Thoracic aorta (tissue), 2 donors: Measurements from ENCODE around the gene VAV2. TPM values are rescaled to one million over a fixed set of nuclear protein-coding genes. Genes with fewer than 3 reads are reported as not detected.

Experiments
- ATAC-seq: fragments of 150-250 bp; one replicate; pipeline ENCODE4 v1.8.0; 2017; ENCODE audit warnings: low read depth; ENCODE audit not compliant: insufficient number of reproducible peaks, low FRiP score
- DNase-seq: peaks from one replicate; pipeline ENCODE4 v3.0.0-alpha.2; 2020; ENCODE audit warnings: low spot score
- H3K27ac ChIP-seq, 2 donors: fragments of 200-600 bp; sonication (generic); 1 replicate in 1 of 2; 2 replicates in 1 of 2; pipeline ENCODE4 v1.5.1; 2016; ENCODE audit warnings: mild to moderate bottlenecking in 2 of 2, moderate library complexity in 2 of 2
- H3K27me3 ChIP-seq: fragments of 200-600 bp; sonication (generic); replicated peaks from 2 replicates; pipeline ENCODE4 v1.6.0; 2016; ENCODE audit warnings: mild to moderate bottlenecking; ENCODE audit not compliant: insufficient read depth
- H3K36me3 ChIP-seq: fragments of 200-600 bp; sonication (generic); one replicate; pipeline ENCODE4 v1.5.1; 2016
- H3K4me1 ChIP-seq, 2 donors: fragments of 200-600 bp; sonication (generic); 1 replicate in 1 of 2; 2 replicates in 1 of 2; pipeline versions ENCODE4 v1.5.1 to v1.6.0; 2016; ENCODE audit warnings: low read depth in 2 of 2, mild to moderate bottlenecking in 1 of 2; ENCODE audit not compliant: control insufficient read depth in 1 of 2
- H3K4me3 ChIP-seq: fragments of 200-600 bp; sonication (generic); 2 replicates; pipeline ENCODE4 v1.5.1; 2016; ENCODE audit warnings: mild to moderate bottlenecking
- H3K9me3 ChIP-seq: fragments of 200-600 bp; sonication (generic); 2 replicates; pipeline ENCODE4 v1.5.1; 2016
- total RNA-seq, 2 donors: library from RNA; depleted of rRNA; stranded (reverse); fragments of >200 nt; gene quantifications; one replicate each; pipeline versions ENCODE4 v1.1.0 to v1.2.3, GENCODE V29; 2016
- TF ChIP-seq, protein P1 (sequence below): fragments of 200-600 bp; sonication (generic); IDR thresholded peaks from one replicate; pipeline ENCODE4 v1.5.1; 2019; ENCODE audit warnings: antibody characterized with exemption

VAV2 gene
- total RNA-seq, 2 donors from 2014 or later = 10.1 to 11.5 TPM

DNA sequence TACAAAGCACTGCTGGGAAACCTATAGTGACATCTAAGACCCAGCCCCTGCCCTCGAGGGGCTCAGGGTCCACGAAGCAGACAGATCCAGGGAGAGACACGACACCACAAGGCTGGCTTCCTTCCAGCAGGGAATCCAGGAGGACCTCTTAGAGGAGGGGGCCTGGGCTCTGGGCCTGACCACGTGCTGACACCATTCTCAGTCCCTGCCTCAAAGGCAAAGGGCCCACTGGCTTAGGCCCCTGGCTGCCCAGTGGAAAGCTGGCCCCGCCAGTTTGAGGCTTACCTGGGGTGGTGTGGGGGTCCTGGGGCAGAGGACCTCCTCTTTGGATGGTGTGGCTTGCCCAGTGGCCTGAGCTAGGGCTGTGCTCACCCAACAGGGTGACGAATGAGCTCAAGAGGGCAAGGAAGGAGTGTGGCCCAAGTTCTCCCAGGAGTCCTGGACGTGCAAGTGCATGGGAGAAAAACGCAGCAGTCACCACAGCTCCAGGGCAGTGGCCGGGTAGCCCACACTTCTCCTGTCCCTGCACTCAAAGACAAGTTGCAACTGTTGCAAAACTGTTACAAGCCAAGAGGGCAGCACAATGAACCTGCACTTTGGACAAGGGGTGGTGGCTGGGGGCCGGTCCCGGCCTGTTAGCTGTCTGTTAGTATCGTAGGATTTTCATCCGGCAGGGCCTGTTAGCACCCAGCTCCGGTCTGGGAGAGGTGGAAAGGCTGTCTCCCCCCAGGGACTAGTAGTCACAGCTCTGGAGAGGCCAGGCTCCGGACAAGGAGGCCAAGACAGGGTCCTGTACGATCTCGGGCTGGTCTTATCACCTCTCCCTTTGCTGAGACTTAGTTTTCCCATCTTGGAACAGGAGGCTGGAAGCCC, 252.5 kb downstream of the VAV2 start:
- DNase-seq = no peak
- H3K4me1 ChIP-seq = peaks cover 3 to 11% of the 10 kb centered on the region in 2 donors
- no peaks in the 10 kb centered on the region for H3K27me3 ChIP-seq
- ATAC-seq = no peak
- no peak overlapping the region for H3K4me3 ChIP-seq
- H3K9me3 ChIP-seq = no peaks in the 10 kb centered on the region
- H3K27ac ChIP-seq = no peak overlapping the region
- H3K36me3 ChIP-seq = no peaks in the 10 kb centered on the region
- TF ChIP-seq, protein P1, sequence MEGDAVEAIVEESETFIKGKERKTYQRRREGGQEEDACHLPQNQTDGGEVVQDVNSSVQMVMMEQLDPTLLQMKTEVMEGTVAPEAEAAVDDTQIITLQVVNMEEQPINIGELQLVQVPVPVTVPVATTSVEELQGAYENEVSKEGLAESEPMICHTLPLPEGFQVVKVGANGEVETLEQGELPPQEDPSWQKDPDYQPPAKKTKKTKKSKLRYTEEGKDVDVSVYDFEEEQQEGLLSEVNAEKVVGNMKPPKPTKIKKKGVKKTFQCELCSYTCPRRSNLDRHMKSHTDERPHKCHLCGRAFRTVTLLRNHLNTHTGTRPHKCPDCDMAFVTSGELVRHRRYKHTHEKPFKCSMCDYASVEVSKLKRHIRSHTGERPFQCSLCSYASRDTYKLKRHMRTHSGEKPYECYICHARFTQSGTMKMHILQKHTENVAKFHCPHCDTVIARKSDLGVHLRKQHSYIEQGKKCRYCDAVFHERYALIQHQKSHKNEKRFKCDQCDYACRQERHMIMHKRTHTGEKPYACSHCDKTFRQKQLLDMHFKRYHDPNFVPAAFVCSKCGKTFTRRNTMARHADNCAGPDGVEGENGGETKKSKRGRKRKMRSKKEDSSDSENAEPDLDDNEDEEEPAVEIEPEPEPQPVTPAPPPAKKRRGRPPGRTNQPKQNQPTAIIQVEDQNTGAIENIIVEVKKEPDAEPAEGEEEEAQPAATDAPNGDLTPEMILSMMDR = no peak

DNA sequence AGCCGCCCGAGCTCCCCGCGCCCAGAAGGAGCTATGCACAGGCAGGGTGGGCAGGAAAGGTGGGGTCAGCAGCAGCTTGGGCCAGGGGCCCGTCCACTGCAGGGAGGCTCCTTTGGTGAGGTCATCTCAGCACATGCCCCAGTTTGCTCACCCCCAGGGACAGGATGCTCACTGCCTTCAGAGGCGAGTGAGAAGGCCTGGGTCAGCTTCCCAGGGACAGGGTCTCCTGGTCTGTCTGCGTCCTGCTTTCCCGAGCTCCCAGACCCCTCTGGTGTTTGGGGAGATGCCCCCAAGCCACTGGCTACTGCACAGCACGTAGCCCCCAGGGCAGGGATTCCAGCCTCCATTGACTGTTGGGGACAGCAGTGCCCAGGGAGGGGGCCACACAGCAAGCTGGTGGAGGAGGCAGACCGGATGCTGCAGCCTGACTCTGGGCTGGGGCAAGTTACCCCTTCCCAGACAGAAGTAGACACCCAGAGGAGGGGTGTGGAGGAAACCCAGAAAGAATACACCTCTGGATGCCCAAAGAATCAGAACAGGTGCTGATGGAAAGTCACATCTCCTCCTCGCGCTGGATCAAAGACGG, 253.4 kb downstream of the VAV2 start:
- no peaks in the 10 kb centered on the region for H3K36me3 ChIP-seq
- H3K27ac ChIP-seq = no peak overlapping the region
- TF ChIP-seq, protein P1 = no peak
- no peak for DNase-seq
- H3K27me3 ChIP-seq = no peaks in the 10 kb centered on the region
- H3K4me3 ChIP-seq = peak overlapping the region; percentile 64
- no peaks in the 10 kb centered on the region for H3K9me3 ChIP-seq
- ATAC-seq = no peak
- H3K4me1 ChIP-seq = peaks cover 3 to 11% of the 10 kb centered on the region in 2 donors

DNA sequence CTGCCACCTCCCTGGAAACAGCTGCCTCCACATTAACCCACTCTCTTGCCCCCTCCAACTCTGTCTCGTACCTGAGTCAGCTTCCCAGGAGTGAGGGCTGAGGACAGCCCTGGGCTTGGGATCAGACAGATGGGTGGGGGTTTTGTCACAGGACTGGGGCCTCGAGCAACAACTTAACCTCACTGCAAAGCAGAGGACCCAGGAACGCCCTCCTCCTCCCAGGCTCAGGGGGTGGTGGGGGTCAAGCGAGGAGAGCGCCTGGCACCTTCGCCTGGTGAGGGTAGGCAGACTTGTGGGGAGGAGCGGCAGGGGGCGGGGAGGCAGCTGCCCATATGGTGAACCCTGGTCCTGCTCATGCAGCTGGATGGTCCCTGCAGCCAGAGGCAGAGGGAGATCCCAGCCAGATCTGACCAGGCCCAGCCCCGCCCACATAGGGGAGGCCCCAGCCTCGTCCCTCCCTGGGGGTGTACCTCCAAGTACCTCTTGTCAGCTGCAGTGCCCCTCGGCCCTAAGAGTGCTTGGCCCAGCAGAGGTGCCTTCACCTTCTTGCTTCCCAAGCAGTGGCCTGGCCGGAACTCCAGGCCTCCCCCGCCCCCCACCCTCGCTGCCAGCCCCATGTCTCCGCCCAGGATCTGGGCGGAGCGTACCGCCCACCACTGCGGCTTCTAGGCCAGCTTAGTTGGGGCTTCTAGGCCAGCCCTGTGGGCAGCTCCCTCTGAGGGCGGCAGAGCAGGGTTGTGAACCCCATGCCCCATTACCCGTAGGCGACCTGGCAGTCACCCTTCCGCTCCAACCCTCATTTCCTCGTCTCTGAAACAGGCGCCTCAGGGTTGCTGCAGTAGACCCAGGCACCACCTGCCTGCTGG, 254.1 kb downstream of the VAV2 start, which contains the start of gene SARDH:
Gene SARDH (minus strand): TSS at position 579 of the 866 bp plus-strand sequence. CDS start 4,179 bp downstream, outside the sequence.
- H3K4me3 ChIP-seq = peak within 1 kb of the TSS; percentile 64

DNA sequence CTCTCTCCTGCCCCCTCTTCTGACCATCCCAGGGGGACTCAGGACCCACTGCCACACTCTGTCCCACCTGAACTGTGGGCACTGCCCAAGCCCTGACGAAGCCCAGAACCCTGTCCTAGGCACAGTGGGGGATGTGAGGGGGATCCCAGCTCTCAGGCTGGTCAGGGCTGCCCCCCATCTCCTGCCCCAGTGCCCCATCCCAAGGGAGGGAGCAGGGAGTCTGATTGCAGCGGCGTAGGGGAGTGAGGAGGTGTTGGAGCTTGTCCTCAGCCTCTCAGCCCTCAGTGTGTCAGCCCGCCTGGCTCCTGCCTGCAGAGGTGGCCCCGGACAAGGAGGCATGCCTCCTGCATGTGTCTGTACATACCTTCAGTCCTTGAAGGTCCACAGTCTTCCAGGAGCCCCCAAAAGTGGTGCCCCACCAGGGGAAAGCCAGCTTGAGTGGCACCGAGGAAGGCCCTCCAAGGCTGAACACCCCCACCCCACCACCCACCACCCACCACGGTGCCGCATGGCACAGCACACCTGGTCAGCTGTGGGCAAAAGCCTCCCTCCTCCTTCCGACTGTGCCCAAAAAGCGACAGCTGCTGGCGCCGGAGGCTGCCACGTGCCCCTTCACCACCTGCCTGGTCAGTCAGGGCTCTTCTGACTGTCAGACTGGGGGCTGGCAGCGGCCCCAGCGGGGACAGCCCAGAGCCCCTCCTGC, 254.9 kb downstream of the VAV2 start:
- DNase-seq (no peak), ATAC-seq (no peak)
- no peaks in the 10 kb centered on the region for H3K36me3 ChIP-seq
- H3K4me3 ChIP-seq = no peak overlapping the region
- TF ChIP-seq, protein P1 = no peak
- peaks cover 3 to 11% of the 10 kb centered on the region in 2 donors for H3K4me1 ChIP-seq
- no peaks in the 10 kb centered on the region for H3K27me3 ChIP-seq
- no peaks in the 10 kb centered on the region for H3K9me3 ChIP-seq
- no peak overlapping the region for H3K27ac ChIP-seq

More for the DNA sequence above, 254.1 kb downstream of the VAV2 start, which contains the start of gene SARDH:
- Histone ChIP-seq H3K36me3 (no peaks in the 10 kb centered on the region), H3K9me3 (no peaks in the 10 kb centered on the region), H3K4me1 (peaks cover 3 to 11% of the 10 kb centered on the region in 2 donors), H3K27me3 (no peaks in the 10 kb centered on the region), H3K27ac (no peak within 1 kb of the TSS)
- TF ChIP-seq, protein P1 = no peak
- DNase-seq (no peak), ATAC-seq (no peak)
